PFSK-1 (cell line): Measurements from ENCODE around the gene ARHGEF18.

Source experiments
- FOXP2 ChIP-seq: optimal IDR thresholded peaks from 2 replicates; pipeline ENCODE3; 2011; ENCODE audit warnings: borderline replicate concordance, control low read depth, inconsistent platforms; ENCODE audit not compliant: insufficient read depth; ENCODE audit errors: extremely low read length, extremely low read depth
- POLR2AphosphoS5 ChIP-seq: IDR thresholded peaks from 2 replicates; pipeline ENCODE4 v1.6.1; 2012; ENCODE audit warnings: low read depth, mild to moderate bottlenecking, control low read depth, low read length, moderate library complexity
- TAF1 ChIP-seq: IDR thresholded peaks from 2 replicates; pipeline ENCODE4 v1.6.1; 2012; ENCODE audit warnings: low read length, control low read depth, borderline replicate concordance; ENCODE audit not compliant: insufficient read depth
- TF ChIP-seq, protein P1 (sequence below), 2 experiments: IDR thresholded peaks; 2 replicates each; pipeline versions ENCODE4 v1.6.1 to v1.8.0; 2011 to 2012; ENCODE audit warnings: low read depth in 2 of 2, low read length in 2 of 2, control low read depth in 1 of 2, inconsistent platforms in 1 of 2, mild to moderate bottlenecking in 1 of 2, moderate library complexity in 1 of 2; ENCODE audit not compliant: insufficient read depth in 1 of 2

DNA sequence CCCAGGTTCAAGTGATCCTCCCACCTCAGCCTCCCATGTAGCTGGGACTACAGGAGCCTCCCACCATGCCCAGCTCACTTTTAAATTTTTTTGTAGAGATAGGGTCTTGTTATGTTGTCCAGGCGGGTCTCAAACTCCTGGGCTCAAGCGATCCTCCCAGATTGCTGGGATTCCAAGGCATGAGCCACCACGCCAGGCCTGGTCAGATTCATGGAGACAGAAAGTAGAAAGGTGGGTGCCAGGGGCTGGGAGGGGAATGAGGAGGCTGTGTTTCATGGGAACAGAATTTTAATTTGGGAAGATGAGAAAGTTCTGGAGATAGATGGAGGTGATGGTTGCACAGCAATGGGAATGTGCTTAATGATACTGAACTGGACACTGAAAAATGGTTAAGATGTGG, 22.3 kb downstream of the ARHGEF18 start:
- TF ChIP-seq TAF1: no peak
- no peak for TF ChIP-seq POLR2AphosphoS5
- TF ChIP-seq, protein P1, sequence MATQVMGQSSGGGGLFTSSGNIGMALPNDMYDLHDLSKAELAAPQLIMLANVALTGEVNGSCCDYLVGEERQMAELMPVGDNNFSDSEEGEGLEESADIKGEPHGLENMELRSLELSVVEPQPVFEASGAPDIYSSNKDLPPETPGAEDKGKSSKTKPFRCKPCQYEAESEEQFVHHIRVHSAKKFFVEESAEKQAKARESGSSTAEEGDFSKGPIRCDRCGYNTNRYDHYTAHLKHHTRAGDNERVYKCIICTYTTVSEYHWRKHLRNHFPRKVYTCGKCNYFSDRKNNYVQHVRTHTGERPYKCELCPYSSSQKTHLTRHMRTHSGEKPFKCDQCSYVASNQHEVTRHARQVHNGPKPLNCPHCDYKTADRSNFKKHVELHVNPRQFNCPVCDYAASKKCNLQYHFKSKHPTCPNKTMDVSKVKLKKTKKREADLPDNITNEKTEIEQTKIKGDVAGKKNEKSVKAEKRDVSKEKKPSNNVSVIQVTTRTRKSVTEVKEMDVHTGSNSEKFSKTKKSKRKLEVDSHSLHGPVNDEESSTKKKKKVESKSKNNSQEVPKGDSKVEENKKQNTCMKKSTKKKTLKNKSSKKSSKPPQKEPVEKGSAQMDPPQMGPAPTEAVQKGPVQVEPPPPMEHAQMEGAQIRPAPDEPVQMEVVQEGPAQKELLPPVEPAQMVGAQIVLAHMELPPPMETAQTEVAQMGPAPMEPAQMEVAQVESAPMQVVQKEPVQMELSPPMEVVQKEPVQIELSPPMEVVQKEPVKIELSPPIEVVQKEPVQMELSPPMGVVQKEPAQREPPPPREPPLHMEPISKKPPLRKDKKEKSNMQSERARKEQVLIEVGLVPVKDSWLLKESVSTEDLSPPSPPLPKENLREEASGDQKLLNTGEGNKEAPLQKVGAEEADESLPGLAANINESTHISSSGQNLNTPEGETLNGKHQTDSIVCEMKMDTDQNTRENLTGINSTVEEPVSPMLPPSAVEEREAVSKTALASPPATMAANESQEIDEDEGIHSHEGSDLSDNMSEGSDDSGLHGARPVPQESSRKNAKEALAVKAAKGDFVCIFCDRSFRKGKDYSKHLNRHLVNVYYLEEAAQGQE (IDR thresholded peaks at IDR 0.05; ENCODE audit: insufficient read depth in 1 of 2, low read depth in 2 of 2, low read length in 2 of 2): no peak
- TF ChIP-seq FOXP2: no peak
